GM06990 (cell line): ENCODE data around the gene C5orf34.

Experiments used
- DNase-seq: peaks from one replicate; pipeline ENCODE4 v3.0.0-alpha.2; 2011; ENCODE audit not compliant: insufficient read length; ENCODE audit errors: extremely low read depth
- H3K27me3 ChIP-seq: replicated peaks from 2 replicates; pipeline ENCODE4 v1.6.0; 2011; ENCODE audit warnings: low read length; ENCODE audit not compliant: control insufficient read depth, insufficient read depth
- H3K36me3 ChIP-seq: 2 replicates; pipeline ENCODE4 v1.5.1; 2011; ENCODE audit warnings: low read length; ENCODE audit not compliant: control insufficient read depth, insufficient read depth
- H3K4me3 ChIP-seq: replicated peaks from 2 replicates; pipeline ENCODE4 v1.5.1; 2011; ENCODE audit warnings: low read depth, mild to moderate bottlenecking, control low read depth, low read length
- CTCF ChIP-seq: IDR thresholded peaks from 2 replicates; pipeline ENCODE4 v1.5.1; 2011; ENCODE audit warnings: low read length, control low read depth, mild to moderate bottlenecking, inconsistent platforms; ENCODE audit not compliant: insufficient read depth, poor library complexity, severe bottlenecking

The C5orf34 gene

GRCh38 chr5:43548358-43548757 lies 33.4 kb upstream of the C5orf34 start:
- TF ChIP-seq CTCF, result no peak
- Histone ChIP-seq H3K36me3 (peaks cover 12% of the 10 kb centered on the region), H3K27me3 (no peaks in the 10 kb centered on the region), H3K4me3 (no peak overlapping the region)
- no peak for DNase-seq

- H3K27me3 ChIP-seq, result no peaks in the 10 kb centered on the region
- DNase-seq, result no peak
- peaks cover 12% of the 10 kb centered on the region for H3K36me3 ChIP-seq
- H3K4me3 ChIP-seq, result no peak overlapping the region
- no peak for TF ChIP-seq CTCF
These were observed 32.6 kb upstream of the C5orf34 start for GRCh38 chr5:43547532-43547931.

GRCh38 chr5:43543434-43543833 lies 28.5 kb upstream of the C5orf34 start:
- TF ChIP-seq CTCF, result no peak
- DNase-seq, result no peak
- peaks cover 12% of the 10 kb centered on the region for H3K36me3 ChIP-seq

GRCh38 chr5:43540746-43541145 lies 25.8 kb upstream of the C5orf34 start:
- no peak for DNase-seq
- Histone ChIP-seq H3K27me3 (no peaks in the 10 kb centered on the region), H3K36me3 (peaks cover 6% of the 10 kb centered on the region), H3K4me3 (no peak overlapping the region)
- TF ChIP-seq CTCF, result no peak

More at GRCh38 chr5:43543434-43543833, 28.5 kb upstream of the C5orf34 start:
- Histone ChIP-seq H3K4me3 (no peak overlapping the region), H3K27me3 (no peaks in the 10 kb centered on the region)

DNA sequence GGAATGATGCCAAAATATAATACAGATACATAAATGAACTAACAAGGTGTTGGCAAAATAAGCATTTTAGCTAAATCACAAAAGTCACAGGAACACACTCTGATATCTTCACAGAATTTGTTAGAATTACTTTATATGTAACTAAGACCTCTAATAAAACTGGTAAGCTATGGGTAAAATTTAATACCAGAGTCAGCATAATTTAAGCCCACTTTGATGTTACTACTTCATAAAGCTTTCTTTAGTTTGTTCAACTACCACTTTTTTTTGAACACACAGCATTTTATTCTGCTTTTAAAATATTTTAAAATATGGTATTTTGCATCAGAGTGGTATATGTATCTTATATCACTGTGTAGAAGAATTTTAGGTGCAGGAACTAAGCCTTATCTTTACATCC lies 22.0 kb upstream of the C5orf34 start:
- no peaks in the 10 kb centered on the region for H3K27me3 ChIP-seq
- H3K36me3 ChIP-seq, result peaks cover 4% of the 10 kb centered on the region; the same call in 1 of the 2 replicates
- TF ChIP-seq CTCF, result no peak
- no peak for DNase-seq
- H3K4me3 ChIP-seq, result no peak overlapping the region

DNA sequence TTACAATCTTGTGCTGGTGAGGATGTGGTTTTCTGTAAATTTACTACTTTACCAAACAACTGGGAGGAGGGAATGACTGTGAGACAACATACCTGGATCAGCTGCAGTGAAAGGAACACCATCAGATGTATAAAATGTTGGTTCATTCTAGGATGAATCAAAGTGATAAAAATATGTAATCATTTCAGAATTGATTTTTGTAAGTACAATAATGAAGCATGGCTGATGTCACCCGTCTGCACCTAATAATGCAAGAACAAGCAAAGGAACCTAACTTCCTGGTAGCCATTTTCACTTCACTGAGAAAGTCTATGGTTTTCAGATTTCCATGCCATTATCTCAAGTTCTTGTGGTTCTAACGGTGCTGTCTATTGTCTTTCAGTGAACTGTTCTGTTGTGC lies 18.7 kb upstream of the C5orf34 start:
- peaks cover 7% of the 10 kb centered on the region; the same call in 1 of the 2 replicates for H3K36me3 ChIP-seq
- no peak overlapping the region for H3K4me3 ChIP-seq
- H3K27me3 ChIP-seq, result no peaks in the 10 kb centered on the region
- TF ChIP-seq CTCF, result no peak
- DNase-seq, result no peak
